GM21515 (cell line): ENCODE results near the gene UBE2G2.

ENCODE experiments used
- ATAC-seq: cut with Tn5 transposase; IDR thresholded peaks from one replicate; pipeline ENCODE4 v1.9.1; 2021; ENCODE audit not compliant: unreplicated experiment

UBE2G2 gene, protein sequence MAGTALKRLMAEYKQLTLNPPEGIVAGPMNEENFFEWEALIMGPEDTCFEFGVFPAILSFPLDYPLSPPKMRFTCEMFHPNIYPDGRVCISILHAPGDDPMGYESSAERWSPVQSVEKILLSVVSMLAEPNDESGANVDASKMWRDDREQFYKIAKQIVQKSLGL

DNA sequence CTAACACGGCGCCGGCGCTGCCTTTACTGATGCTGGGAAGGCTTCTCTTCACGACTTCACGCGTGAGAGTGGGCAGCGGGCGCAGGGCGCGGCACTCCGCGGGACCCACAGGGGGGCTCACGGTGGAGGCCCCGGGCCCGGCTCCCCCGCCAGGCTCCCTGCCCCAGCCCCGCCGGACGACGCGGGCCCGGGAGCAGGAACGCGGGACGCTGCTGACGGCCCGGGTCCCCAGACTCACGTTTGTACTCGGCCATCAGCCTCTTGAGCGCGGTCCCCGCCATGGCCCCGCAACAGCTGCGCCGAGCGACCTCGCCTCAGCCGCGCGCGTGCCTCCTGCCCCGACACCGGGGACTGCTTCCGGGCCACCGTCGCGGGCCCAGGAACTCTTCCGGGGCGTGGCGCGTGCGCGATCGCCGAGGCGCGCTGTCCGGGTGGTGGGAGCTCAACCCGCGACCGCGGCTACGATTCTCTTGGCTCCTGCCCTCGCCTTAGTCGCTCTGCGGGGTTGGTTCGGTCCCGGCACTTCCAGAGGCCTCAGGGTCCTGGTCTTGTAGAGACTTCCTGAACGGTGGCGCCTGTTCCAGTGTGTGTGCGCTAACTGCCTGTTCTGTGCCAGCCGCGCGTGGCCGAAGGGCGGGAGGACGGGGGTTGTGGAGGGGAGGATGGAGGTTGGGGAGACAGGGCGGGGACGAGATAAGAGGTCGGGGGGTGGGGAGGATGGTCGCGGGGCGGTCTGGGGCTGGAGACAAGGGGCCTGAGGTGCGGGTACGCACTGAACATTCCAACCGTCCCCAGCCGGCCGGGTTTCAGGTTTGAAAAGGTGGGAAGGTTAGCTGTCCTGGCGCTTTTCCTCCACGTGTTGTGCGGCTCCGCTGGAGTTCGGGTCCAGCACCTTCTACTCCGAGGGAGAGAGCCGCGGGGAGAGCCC, at the start of gene UBE2G2:
UBE2G2 (minus strand) TSS at position 353 of the 928 bp plus-strand sequence; CDS start at position 281, 72 bp downstream.
- ATAC-seq: peak; percentile 58

DNA sequence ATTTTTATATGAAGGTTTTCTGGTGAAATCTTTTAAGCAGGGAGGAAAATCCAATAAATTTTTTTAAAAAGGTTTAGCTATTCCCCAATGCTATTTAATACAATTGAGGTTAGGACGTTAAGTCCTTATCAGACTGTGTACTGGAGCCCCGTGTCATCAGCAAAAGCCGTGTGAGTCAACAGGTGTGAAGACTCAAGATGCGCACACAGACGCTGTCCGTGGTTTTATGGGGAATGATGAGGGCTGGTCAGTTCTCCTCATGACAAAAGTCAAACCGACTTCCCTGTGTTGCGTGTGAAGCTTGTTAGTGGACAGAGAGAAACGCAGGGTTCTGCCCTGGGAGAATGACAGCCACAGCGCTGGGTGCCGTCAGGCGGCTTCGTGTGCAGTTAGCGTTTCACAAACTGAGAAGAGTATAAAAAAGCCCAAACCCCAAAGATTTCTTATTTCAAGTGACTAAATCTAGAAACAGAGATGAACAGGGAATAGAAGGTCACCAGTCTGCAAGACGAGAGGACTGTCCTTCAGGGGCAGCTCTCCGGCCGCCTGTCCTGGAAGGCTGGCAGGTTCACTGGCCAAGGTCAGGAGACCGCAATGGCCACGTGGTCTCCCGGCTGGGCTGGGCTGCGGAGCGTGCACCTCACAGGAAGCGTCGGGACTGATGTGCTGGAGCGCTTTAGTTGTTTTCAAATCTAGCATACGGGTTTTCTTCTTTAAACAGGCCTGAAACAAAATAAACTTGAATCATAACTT, 49.5 kb upstream of the UBE2G2 start:
- no peak for ATAC-seq

DNA sequence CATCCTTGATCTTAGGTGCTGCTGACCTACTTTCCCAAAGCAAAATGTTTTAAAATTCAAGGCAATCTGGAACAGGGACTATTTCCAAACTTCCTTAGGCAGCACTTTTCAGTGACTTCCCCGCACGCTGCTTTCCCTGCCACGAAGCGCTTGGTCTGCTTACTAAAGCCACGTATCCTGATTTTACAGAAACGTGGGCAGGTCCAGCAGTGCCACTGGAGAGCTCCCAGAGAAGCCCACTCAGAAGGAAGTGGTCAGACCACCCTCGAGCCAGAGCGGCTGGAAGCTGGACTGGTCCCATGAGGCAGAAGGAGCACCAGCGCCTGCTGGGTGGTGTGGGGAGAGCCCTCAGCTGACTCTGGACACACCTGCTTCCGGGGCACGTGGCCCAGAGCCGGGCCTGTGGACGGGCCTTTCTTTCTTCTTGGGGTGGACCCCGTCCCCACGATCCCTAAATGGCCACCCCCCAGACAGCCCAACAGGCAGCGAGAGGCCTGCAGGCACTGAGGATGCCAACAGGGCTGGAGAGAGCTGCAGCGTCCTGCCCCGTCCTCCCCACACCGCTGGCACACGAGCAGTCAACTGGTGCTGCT, 48.7 kb upstream of the UBE2G2 start:
- ATAC-seq: no peak

DNA sequence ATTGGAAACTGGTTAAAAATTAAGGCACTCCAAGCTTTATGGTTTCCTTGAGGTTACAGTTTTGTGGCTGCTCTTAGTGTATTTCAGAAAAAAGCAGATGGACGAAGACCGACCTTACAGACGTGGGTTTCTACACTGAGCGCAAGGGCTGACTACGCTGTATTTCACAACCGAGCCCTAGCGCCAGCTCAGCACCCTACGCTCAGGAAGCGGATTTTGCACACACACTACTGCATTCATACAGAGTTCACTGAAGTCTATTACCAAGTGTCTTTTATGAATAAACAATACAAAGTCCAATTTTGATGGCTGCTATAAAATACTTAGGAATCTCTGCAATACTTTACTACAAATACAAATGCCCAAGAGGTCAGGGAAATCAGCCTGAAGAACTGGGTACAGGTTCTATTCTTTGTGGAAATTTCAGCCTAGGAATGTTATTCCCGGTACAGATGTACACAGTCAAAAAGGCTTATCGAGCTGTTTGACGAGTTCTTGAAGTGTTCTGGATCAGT, 48.1 kb upstream of the UBE2G2 start:
- ATAC-seq: no peak

DNA sequence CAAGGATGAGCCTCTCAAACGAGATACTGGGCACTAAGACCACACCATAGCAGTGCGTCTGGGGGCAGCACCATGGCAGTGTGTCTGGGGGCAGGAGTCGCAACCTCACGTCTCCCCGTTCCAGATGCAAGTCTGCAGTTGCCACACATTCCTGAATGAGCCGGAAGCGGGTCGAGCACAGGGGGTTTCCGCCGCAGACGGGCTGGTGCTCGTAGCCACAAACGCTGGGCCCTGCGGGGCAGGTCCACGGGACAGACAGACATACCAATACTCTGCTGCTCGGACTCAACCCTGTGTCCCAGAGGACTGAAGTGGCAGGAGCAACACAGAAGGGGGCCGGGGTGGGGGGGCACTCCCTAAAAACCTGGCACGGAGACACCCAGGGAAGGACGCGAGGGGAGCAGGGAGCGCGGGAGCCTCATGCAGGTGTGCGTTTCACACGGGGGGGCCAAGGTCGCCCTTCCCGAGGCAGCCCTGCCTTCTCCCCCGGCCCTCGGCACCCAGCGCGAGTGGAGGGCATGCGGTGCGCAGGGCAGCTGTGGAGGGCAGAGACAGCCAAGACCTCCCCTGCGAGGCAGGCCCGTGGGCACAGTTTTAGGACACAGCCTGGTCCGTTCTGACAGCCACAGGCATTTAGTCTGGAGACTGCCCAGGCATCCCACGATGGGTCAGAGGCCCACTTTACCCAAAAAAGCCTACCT, 47.4 kb upstream of the UBE2G2 start:
- no peak for ATAC-seq

DNA sequence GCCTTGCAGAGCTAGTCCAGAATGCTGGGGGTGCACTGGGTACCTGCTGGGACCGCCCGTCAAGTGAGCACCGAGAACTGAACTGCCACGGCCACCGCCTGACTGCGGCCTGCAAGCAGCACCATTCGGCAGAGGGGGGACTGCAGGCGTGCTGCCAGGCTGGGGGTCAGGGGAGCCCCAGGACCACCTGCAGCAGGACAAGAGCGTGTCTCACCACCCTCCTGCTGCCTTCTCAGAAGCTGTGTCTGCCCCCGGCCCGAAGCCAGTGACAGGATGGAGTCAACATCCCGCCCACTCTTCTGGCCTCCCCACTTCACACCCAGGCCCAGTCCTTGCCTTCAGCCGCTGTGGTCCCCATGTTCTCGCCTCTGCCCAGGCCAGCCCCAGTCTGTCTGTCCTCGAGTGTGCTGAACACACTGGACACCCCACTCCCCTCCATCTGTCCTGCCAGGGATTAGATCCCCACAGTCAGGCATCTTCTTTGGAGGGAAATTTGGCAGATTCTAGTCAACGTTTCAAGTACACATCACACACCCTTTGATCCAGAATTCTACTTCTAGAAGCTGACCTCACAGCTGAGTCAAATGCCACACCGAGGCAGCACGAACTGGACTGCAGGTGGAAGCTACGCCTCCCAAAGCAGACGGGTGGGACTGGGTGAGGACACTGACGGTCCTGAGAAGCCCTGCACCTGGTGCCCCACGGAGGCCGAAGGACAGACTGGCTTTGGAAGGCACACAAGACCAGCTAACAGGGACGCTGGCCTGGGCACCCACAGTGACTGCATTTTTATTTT, 45.8 kb upstream of the UBE2G2 start:
- ATAC-seq: no peak

DNA sequence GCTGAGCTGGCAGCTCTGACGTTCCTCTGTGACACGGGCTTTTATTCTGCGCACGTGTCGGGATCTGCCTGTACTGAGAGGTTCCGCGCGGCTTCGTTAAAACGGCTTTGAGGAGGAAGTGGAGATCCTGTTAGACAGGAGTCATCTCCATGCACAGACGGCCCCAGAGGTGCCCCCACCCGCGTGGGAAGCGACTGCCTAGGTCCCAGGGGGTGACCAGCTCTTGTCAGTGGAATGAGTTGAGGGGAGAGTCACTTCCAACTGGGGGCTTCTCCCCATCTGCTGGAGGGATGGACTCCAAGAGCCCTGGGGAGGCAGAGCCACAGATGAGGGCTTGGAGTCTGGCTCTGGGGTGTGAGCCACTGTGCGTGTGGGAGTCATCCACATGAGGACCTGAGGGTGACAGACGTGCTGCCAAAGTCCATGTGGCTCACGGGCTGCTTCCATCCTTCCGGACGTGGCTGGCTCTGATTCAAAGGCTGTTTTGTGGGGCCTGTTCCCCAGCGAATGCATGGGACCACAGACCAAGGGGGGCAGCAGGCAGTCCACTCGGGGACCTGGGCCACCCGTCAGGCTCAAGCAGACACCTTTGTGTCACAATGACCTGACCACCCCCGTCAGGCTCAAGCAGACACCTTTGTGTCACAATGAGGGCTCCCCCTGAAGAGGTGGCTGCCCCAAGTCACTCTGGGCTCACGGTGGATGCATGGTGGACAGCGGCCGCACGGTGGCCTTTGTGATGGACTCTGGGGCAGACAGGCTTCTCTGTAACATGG, 45.1 kb upstream of the UBE2G2 start:
- no peak for ATAC-seq

DNA sequence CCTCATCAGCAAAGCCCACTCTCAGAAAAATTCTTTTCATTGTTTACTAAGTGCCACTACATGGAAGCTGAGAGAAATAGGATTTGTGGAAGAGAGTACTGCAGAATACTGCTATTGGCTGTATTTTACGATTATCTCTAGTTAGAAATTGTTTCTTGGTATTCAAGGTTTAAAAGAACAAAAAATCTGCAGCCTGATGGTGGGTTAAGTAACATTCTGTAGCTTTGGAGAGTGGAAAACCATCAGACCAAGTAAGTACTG, 44.5 kb upstream of the UBE2G2 start:
- ATAC-seq: no peak

DNA sequence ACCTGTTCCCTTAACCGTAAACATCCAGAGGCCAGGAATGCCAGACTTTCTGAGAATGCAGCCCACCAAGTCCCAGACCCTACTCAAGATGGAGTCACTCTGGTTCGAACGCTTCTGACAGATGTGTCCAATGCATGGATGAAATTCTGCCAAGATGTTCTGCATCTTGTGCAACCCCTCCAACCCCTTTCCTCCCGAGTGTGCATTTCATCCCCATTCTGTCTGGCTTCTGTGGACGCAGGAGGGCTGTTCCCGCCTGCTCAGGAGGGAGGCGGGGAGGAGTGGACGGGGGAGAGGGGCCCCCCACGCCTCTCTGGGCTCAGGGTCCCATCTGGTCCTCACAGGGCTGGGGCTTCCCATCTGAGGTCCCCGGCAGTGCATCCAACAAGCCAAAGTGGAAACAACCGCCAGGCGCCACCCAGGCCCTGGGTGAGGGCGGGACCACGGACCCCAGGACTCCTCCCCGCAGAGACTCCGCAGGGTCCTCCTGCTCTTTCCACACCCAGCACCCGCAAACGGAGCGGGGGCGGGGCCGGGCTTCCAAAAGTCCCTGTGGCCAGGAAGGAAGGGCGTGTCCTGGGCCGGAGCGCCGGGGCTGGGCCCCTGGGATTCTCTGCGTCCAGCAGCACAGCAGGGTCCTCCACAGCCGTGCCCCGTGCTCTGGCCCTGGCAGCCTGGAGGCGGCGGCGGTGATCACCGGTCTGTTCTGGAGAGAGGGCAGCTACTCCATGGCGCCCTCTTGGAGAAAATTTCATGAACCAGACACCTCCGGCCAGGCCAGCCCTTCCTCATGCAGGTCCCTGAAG, 44.0 kb upstream of the UBE2G2 start:
- no peak for ATAC-seq

DNA sequence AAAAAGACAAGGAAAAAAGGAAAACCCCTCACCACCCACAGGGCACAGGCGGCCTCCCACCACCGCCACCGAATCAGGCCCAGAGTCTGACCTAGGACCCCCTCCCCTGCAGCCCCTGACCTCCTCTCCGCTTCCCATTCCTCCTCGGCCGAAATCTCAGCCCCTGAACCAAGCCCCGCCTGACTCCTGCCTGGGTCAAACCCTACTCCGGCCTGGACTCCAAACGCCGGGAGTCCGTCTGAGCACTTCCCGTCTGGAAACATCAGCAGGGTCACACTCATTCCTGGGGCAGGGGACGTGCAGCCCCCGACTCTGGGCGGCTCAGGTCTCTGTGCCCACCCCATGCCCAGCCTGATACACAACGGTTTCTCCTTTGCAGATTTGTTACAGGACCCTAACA, 42.6 kb upstream of the UBE2G2 start:
- no peak for ATAC-seq

DNA sequence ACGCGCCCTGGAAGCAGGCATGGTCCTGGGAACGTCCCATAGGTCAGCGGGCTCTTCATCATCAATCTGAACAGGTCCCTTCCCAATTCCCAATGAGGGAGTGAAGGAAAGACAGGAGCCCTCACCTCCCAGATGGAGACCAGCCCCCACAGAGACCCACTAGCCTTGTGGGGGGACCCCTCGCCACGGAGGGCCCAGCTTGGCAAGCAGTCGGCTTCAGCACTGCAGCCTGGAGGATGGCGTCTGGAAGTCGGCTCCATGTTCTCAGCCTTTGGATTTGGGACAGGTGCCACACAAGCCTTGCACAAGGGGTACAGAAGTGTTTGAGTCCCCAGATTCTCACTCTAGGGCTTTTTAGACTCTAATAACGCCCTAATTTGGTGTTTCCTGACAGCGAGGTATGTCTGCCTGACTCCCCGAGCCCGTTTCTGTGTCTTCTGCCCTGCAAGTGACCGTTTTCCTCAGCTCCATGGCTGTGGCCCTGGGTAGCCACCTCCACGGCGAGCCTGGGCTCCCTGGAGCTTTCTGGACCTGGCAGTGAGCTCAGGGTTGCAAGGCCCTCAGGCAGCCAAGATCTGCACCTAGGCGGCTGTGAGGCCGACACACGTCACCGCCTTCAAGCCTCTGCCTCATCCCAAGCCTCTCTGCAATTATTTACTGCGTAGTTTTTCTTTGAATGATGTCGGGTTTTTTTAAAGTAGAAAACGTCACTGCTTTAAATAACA, 41.3 kb upstream of the UBE2G2 start:
- no peak for ATAC-seq

DNA sequence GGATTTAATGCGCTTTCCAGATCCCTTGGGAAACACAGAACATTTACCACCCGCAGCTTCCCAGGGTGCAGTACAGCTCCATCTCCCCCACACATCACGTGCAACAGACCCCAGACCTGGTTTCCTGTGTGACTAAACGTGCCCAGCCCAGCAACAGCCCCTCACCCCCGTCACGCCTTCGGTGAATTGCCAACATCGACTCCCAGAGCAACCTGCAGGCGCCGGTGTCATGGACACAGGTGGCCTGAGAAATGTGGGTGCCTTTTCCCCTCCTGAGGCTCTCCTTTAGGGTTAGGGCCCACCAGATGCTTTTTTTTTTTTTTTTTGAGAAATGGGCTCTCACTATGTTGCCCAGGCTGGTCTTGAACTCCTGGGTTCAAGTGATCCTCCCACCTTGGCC, 40.5 kb upstream of the UBE2G2 start:
- ATAC-seq: no peak

DNA sequence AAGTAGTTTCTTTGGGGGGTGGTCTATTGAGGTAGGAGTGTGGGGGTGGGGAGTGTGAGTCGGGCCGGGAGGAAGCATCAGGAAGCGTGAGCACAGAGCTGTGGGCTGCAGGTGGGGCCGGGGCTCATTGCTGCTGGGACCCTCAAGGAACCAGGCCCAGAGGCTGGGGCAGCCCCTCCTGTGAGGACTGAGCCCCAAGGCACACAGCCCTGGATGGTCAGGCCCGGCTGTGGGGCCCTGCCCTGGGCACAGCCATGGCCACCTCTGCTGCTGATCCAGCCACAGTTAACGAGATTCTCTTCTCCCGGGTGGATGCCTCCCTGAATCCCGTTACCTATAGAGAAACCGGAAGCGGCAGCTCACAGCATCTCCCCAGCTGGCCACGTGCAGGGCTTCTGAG, 39.2 kb upstream of the UBE2G2 start:
- ATAC-seq: no peak

DNA sequence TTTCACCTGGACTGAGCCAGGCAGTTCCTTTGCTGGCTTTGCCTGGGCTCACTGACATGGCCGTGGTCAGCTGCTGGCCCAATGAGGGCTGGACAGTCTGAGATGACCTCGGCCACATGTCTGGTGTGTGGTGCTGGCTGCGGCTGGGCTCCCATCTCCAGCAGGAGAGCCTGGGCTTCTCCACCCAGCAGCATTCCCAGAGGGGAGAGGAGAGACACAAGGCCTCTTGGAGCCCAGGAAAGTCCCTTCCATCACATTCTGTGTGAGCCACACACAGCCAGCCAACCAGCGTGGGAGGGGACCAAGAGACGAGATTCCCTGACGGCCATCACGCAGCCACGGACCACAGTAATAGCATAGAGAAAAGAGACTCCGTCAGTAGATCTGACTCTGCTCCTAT, 37.3 kb upstream of the UBE2G2 start:
- ATAC-seq: no peak

DNA sequence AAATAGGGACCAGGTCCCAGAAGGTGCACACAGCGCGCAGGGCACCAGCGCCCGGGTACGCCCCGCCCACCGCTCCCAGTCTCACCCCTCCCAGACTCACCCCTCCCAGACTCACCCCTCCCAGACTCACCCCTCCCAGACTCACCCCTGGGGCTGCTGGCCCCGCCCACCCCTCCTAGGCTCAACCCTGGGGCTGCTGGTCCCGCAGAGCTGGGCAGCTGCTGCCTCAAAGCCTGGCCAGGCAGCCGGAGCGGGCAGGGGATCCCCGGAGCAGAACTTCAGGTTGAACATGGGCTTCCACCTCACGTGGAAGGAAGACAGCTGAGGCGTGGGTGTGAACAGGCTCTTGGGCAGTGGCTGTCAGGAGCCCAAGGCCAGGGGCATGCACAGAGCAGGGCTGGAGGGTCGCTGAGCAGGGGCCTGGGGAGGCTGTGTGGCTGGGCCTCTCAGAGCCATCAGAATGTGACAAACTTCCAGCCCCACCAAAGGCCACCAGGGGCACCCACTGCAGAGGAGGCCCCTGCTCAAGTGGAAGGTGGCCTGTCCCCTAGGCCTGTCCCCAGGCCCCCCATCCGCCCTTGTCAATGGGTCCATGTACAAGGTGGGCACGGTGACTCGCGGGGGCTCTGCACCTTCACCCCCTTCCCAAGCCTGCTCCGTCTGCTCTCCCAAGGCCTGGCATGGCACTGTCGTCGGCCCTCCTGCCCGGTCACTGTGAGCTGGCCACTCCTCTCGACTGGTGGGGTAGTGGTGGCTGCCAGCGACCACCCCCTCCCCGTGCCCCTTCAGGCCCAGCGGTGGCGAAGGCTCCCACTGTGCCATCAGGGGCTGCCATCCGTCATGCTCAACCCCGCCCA, 36.6 kb upstream of the UBE2G2 start:
- no peak for ATAC-seq

DNA sequence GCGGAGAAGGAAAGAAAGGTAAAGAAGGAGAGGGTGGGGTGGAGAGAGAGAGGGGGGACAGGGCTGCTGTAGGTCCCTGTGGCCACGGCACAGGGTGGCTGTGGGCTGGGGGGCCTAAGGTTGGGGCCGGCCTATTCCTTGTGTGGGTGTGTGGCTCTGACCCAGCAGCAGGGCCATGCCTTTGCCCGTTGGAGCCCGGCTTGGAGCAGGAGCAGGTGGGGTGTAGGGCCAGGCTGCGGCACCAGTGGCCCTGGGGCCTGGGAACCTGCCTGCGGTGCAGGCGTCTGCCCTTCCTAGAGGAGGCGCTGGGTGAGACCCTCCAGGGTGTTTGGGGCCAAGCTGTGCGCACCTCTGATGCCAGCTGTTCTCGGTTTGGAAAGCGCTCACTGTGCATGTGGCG, 35.9 kb upstream of the UBE2G2 start:
- ATAC-seq: no peak
